ENCODE data around the gene TIMM22.
"Not testable (repeated sequence)": the region's sequence is repeated elsewhere in the genome, so short reads cannot be mapped to it uniquely, and the experiment has no call there.

TIMM22 gene

DNA sequence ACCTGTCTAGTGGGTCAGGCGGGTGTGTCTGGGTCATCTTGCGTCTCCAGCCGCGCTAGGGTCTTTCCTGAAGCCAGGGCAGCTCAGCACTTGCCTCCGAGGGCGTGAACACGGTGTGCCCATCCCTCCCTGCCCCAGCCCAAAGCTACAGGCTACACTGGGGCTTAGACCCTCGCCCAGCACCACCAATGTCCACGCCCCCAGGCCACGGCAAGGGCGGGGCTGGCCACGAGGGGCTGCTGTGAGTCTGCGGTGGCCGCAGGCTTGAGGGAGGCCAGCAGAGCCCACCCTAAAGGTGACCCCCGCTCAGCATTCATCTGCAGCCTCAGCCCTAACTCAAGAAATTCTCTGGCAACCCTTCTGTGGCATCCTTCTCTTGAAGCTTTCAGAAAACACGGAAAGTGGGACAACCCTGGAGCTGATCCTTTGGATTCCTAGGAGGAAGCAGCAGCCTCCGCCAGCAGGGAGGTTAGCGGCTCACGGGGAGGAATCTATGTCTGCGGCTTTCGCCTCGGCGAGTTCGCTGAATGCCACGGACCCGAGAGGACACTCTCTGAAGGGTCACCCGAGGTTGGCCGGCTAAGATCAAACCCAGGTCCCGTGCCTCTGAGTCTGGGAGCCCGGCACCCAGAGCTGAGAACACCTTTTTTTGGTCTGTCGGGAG lies 41.7 kb downstream of the TIMM22 start:
- no peak for DNase-seq (ENCODE audit: low read depth, low spot score)

GRCh38 chr17:1039123-1039507 lies 42.2 kb downstream of the TIMM22 start:
- no peak for DNase-seq (ENCODE audit: low read depth, low spot score)

DNA sequence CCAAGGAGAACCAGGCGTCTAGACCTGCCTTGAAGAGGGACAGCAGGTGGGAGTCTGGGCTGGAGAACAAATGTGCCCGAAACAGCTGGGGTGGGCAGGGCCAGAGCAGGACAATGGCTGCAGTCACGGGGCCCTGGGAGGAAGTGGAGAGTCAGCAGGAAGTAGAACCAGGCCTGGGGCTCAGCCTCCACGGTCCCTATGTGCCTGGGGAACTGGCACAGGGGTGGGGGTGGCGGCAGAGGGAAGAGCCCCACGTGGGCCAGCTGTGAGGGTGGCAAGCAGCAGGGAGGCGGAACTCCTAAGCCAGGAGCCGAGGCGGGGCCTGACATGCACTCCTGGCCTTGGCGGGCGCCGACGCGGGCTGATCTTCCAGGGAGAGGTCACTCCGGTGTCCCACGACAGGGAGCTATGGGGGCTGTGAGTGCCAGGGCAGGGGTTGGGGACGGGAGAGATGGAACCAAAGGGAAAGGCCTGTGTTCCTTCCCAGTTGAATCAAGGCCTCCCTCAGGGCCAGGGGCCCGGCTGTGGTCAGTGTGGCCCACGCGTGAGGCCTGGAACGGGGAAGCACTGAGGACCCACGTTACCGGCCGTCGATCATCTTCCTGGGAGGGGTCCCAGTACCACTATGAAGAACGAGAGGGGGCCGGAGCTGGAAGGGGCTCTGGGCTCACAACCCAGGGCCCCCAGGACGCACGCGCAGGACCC lies 42.7 kb downstream of the TIMM22 start:
- no peak for DNase-seq (ENCODE audit: low read depth, low spot score)

DNA sequence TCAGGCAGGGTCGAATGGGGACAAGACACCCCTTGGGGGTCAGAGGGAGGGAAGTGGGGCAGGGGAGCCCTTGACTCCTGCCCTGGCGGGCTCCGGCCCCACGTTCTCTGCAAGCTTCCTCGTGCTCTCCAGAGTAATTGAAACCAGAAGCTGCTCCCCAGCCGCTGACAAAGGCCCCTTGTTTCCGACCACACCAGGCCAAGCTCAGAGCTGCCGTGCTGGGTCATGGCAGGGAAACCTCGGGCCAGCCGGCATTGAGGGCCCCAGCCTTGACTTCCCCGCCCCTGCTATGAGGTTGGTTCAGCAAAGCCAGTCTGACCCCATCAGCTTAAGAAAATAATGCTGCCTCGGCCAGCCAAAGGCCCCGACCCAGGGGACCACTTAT lies 43.3 kb downstream of the TIMM22 start:
- DNase-seq (ENCODE audit: low read depth, low spot score), result no peak

DNA sequence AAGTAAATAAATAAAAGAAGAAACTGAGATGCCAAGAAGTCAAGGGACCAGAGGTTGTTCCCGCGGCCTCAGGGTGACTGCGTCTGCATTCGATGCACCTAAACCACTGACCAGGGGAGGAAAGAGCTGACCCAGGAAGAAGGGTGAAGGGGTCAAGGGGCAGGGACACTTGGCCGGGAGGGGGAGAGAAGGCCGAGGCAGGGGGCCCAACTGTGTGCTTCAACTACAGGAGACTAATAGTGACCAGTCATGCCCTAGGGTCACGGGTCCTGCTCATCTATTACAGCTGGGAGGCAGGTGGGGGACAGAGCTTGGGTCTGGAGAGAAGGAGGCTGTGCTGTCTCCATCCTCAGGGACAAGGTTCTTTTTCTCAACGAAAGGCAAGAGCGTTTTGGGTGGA lies 44.8 kb downstream of the TIMM22 start:
- DNase-seq (ENCODE audit: low read depth, low spot score), result no peak

GRCh38 chr17:1042486-1042885 lies 45.6 kb downstream of the TIMM22 start:
- no peak for DNase-seq (ENCODE audit: low read depth, low spot score)

DNA sequence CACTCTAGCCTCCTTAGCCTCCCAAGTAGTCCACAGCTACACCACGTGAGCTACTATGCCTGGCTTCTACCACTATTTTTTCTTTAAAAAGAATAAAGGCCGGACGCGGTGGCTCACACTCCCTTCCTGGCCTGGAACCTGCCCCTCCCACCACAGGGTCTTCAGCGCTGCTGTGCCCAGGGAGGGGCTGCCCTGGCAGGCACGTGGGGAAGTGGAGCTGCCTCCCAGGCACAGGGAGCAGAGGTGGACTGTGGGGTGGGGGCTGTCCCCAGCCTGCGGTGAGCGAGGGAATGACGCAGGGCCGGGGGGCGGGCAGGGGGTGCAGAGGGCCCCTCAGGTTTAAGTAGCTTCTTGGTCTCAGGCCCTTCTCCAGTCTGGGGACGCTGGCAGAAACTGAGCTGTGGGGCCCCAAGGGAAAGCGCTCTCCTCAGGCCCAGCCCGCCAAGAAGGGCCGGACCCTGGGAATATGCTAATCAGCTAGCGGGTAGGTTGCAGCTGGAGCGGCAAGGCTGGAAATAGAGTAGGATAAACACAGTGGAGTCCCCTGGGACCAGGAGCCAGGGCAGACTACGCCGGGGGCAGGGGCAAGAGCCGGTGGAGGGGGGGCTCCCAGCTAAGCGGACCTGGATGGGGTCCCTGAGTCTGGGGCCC lies 46.8 kb downstream of the TIMM22 start:
- DNase-seq (ENCODE audit: low read depth, low spot score), result no peak

- DNase-seq (ENCODE audit: low read depth, low spot score), result not testable (repeated sequence)
These were observed 47.6 kb downstream of the TIMM22 start for GRCh38 chr17:1044387-1045009.

DNA sequence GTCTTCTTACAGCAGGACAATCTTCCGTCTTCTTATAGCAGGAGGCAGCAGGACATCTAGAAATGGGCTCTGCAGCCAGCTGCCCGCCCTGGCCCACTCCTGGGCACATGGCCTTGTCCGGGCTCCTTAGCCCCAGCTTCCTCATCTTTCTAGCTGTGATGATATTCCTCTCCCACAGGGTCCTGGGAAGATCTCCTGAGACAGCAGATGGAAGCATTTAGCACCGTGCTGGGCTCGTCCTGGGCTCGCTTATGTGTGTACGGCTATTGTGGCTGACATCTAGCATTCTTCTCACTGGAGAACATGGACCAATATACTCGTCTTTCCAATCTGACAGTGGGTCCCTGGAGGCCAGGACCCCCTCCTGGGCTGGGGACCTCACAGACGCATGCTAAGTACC lies 48.5 kb downstream of the TIMM22 start:
- no peak for DNase-seq (ENCODE audit: low read depth, low spot score)

GRCh38 chr17:1047177-1047878 lies 50.4 kb downstream of the TIMM22 start:
- DNase-seq (ENCODE audit: low read depth, low spot score), result no peak

DNA sequence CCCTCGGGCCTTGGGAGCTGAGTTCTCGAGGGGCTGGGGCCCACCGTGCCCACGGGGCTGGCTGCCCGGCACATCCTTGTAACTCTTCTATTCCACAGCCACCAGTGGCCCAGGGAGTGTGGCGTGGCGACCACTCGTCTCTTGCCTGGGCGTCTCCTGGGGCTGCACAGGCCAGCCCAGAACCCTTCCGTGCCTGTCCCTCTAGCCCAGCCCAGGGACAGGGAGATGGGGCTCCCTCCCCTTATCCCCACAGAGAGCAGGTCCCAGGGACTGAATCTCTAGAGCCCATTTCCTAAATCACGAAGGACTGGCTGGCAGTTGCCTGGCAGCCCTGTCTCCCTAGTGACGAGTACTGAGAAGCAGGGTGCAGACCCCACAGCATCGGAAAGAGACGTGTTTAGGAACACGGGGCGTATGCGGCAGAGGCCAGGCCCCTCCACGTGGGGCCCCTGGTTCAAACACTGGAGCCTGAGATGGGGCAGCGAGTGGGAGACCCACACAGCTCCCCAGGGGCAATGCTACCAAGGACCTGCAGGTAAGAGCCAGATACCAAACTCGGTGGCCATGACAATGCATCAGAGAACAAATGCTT lies 51.0 kb downstream of the TIMM22 start:
- DNase-seq (ENCODE audit: low read depth, low spot score), result no peak

- not testable (repeated sequence) for DNase-seq (ENCODE audit: low read depth, low spot score)
These were observed 51.7 kb downstream of the TIMM22 start for GRCh38 chr17:1048516-1049115.

GRCh38 chr17:1049446-1050225 lies 52.7 kb downstream of the TIMM22 start:
- DNase-seq (ENCODE audit: low read depth, low spot score), result no peak

DNA sequence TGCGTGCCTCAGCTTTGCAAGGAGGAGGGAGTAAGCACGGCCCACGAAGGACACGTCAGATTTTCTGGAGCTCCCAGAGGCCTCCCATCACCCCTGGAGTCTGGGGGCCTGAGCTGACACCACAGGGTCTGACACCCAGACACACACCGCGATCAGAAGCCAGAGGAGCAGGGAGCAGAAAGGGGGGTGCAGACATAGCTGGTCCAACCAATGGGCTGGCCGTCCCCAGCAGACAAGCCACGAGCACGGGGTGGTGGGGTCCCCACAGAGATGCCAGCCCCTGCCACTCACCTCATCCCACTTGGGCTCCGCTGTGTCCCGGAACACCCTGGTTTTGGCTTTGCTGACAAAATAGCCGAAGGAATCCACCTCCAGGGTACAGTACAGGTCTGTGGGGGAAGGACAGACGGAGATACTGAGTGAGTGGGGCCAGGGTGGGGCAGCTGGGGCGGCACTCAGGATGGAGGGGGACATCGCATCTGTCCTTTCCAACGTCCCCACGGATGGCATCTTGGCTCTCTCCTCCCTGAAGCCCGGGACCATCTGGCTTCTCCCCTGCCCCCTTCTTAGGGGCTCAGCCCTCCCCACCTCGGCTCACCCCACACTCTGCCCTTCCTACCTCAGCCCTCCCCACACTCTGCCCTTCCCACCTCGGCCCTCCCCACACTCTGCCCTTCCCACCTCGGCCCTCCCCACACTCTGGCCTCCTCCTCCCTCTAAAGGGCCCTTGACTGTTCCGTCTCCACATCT lies 53.5 kb downstream of the TIMM22 start:
- DNase-seq (ENCODE audit: low read depth, low spot score), result no peak

GRCh38 chr17:1050996-1051925 lies 54.3 kb downstream of the TIMM22 start:
- no peak for DNase-seq (ENCODE audit: low read depth, low spot score)
